ENCODE results near the gene TEX54.

The TEX54 gene

DNA sequence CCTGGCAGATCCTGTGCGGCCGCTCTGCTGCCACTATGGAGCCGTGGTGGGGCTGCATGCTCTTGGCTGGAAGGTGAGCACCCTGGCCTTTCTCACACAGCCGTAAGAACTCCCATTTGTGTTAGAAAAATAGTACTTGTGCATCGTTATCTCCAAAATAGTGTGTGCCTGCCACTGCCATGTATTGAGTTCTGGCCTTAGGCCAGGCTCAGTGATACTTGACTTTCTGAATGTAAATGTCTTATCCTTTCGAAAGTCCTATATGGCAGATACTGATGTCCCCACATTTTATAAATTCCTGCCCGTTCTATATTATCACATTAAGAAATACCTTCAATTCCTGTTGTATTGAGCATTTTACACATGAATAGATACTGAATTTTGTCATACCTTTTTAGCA, 49.9 kb downstream of the TEX54 start:
- no peak for DNase-seq

Data from CD4-positive, alpha-beta T cell treated with Interferon gamma for 1 hour (primary cell).